HEK293T (cell line): Measurements from ENCODE around the gene HIGD2B.

Source experiments
- ARNT ChIP-seq: fragments of 450-650 bp; IDR thresholded peaks from 2 replicates; pipeline ENCODE4 v1.6.1; 2017; ENCODE audit warnings: mild to moderate bottlenecking
- BHLHE40 ChIP-seq: fragments of 450-650 bp; IDR thresholded peaks from 2 replicates; pipeline ENCODE4 v1.6.1; 2016; ENCODE audit warnings: mild to moderate bottlenecking, moderate library complexity, borderline replicate concordance
- ELF4 ChIP-seq: fragments of 450-650 bp; IDR thresholded peaks from 2 replicates; pipeline ENCODE4 v1.6.1; 2017; ENCODE audit warnings: antibody characterized with exemption
- FOXA1 ChIP-seq: fragments of 450-650 bp; IDR thresholded peaks from 2 replicates; pipeline ENCODE4 v1.6.1; 2016; ENCODE audit warnings: mild to moderate bottlenecking
- FOXK2 ChIP-seq: fragments of 450-650 bp; IDR thresholded peaks from 2 replicates; pipeline ENCODE4 v1.6.1; 2016; ENCODE audit warnings: mild to moderate bottlenecking
- FOXM1 ChIP-seq: fragments of 450-650 bp; IDR thresholded peaks from 2 replicates; pipeline ENCODE4 v1.6.1; 2017; ENCODE audit warnings: mild to moderate bottlenecking, borderline replicate concordance
- HDGF ChIP-seq: fragments of 450-650 bp; IDR thresholded peaks from 2 replicates; pipeline ENCODE4 v1.6.1; 2017; ENCODE audit warnings: antibody characterized with exemption, borderline replicate concordance
- LEF1 ChIP-seq: fragments of 450-650 bp; IDR thresholded peaks from 2 replicates; pipeline ENCODE4 v1.6.1; 2017; ENCODE audit warnings: mild to moderate bottlenecking, borderline replicate concordance
- PKNOX1 ChIP-seq: fragments of 450-650 bp; IDR thresholded peaks from 2 replicates; pipeline ENCODE4 v1.6.1; 2016
- SP1 ChIP-seq: fragments of 450-650 bp; IDR thresholded peaks from 2 replicates; pipeline ENCODE4 v1.6.1; 2017
- TARDBP ChIP-seq: fragments of 450-650 bp; IDR thresholded peaks from 2 replicates; pipeline ENCODE4 v1.6.1; 2016
- ZNF384 ChIP-seq: fragments of 450-650 bp; IDR thresholded peaks from 2 replicates; pipeline ENCODE4 v1.6.1; 2016

DNA sequence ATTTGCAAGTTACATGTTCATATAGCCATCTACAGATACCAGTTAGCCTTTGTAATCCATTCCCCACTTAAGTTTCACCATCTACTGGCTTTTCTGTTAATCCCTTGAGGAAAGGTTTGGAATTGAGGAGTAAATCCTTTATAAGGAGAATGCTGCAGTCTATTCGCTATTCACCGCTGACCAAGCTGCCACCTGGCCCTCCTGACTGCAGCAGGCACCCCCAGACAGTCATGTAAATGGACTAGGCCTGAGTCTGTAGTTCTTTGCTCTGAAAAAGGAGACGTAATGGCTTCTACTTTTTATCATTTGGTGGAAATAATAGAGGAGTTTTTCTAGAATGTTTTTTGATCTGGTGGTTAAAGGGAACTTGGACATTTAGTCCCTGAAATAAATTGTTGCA is 3.2 kb downstream of the HIGD2B start:
- TF ChIP-seq ELF4 (no peak), FOXK2 (no peak), TARDBP (no peak), FOXM1 (no peak), SP1 (no peak), PKNOX1 (no peak), HDGF (no peak), ARNT (no peak), LEF1 (no peak), ZNF384 (no peak), BHLHE40 (no peak), FOXA1 (no peak)
